Inflammatory macrophage treated with lipopolysaccharide for 4 hours (primary cell): ENCODE measurements around the gene SYDE1.
"Not testable (repeated sequence)": the region's sequence is repeated elsewhere in the genome, so short reads cannot be mapped to it uniquely, and the experiment has no call there.

Experiments
- DNase-seq: peaks from one replicate; pipeline ENCODE4 v3.0.0-alpha.2; 2020

Gene SYDE1

GRCh38 chr19:15107061-15108010 is at the start of gene SYDE1:
SYDE1 (plus strand) TSS chr19:15107401; CDS start chr19:15107434, 33 bp downstream.
- no peak for DNase-seq

GRCh38 chr19:15062036-15062435 is 45.2 kb upstream of the SYDE1 start:
- no peak for DNase-seq

- not testable (repeated sequence) for DNase-seq
These were observed 36.8 kb upstream of the SYDE1 start for GRCh38 chr19:15070386-15070785.

- DNase-seq, result no peak
These were observed 34.1 kb upstream of the SYDE1 start for GRCh38 chr19:15072930-15073647.

- no peak for DNase-seq
These were observed 32.8 kb upstream of the SYDE1 start for GRCh38 chr19:15074371-15074770.

DNA sequence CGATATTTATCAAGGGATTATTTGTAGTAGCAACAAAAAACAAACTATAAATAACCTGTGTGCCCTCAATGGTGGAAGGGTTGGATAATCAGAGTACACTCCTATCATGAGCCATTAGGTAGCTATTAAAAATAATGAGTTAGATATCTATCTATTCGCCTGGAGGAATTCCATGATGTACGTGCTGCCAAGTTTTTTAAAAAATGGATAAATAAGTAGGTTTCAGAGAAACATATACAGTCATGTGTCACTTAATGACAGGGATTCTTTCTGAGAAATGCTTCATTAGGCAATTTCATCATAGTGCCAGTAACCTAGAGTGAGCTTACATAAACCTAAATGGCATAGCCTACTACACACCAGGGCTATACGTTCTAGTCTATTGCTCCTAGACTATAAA is 31.4 kb upstream of the SYDE1 start:
- no peak for DNase-seq

DNA sequence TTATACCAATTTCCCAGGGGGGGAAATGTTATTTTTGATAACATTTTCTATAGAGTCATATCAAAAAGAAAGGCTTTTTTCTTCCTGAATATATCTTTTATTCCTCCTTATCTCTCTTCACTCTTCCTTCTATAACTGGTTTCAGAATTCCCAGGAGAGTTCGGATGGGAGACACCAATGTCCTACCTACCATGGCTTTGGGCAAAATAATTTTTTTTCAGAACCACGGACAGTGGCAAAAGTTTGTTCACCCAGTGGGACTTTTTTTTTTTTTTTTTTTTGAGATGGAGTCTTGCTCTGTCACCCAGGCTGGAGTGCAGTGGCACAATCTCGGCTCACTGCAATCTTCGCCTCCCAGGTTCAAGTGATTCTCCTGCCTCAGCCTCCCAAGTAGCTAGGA is 27.2 kb upstream of the SYDE1 start:
- not testable (repeated sequence) for DNase-seq

GRCh38 chr19:15081911-15082310 is 25.3 kb upstream of the SYDE1 start, which contains the start of gene OR1I1:
OR1I1 (plus strand) TSS chr19:15082211; CDS start chr19:15087066, 4,855 bp downstream.
- no peak for DNase-seq

DNA sequence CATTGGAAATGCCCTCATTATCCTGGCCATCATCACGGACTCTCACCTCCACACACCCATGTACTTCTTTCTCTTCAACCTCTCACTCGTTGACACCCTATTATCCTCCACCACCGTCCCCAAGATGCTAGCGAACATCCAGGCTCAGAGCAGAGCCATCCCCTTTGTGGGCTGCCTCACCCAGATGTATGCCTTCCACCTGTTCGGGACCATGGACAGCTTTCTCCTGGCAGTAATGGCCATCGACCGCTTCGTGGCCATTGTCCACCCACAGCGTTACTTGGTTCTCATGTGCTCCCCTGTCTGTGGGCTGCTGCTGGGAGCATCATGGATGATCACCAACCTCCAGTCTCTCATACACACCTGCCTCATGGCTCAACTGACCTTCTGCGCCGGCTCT is 20.0 kb upstream of the SYDE1 start:
- no peak for DNase-seq

DNA sequence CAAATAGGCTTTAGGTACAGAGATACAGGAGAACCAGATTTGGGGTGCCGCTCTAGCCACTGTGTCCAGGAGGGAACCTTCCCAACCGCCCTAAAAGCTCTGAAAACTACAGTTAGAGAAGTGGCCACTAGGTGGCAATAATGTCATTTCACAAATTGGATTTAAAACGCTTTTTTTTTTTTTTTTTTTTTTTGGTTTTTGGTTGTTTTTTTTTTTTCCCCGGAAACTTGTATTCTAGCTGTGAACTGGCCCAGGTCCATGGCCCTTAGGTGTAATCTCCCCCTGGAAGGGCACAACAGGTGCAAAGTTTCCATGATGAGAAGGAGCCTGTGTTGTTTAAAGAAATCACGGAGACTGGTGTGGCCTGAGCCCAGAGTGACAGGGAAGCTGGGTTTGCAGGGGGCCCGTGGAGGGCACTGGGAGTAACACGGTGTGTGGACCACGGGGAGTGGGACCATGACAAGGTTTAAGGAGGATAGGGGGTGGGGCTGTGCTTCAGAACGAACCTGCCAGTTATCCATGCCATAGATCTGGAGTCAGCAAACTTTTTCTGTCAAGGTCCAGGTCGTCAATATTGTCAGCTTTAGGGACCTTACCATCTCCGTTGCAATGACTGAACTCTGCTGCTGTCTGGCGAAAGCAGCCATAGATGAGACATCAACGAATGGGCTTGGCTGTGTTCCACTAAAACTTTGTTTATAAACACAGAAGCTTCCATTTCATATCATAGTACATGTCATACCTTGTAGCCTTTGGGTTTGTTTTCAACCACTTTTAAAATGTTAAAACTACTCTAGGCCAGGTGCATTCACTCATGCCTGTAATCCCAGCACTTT is 15.1 kb upstream of the SYDE1 start:
- peak; percentile 68 for DNase-seq

DNA sequence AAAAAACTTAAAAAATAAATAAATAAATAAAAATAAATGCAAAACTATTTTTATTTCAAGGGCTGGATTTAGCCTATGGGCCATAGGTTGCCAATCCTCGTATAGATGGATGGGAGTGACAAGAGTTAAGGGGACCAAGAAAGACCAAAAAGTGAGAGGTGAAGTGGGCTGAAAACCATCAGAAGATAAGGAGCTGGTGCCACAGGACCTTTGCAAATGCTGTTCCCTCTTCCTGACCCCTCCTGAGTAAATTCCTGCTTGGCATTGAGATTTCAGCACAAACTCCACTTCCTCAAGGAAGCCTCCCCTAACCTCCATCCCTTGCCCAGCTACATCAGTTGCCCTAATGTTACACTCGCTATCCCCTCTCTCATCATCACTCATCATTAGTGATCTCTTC is 14.2 kb upstream of the SYDE1 start:
- no peak for DNase-seq

GRCh38 chr19:15096223-15096622 is 11.0 kb upstream of the SYDE1 start:
- DNase-seq, result no peak

DNA sequence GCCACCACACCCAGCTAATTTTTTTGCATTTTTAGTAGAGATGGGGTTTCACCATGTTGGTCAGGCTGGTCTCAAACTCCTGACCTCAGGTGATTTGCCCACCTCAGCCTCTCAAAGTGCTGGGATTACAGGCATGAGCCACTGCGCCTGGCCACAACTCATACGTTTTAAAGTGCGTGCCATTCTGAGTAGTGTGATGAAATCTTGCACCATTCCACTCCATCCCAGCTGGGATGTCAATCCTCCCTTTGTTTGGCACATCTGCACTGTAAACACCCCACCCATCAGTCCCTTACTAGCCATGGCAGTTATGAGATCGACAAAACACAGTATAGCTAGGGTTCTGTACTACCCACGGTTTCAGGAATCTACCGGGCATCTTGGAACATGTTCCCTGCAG is 9.2 kb upstream of the SYDE1 start:
- not testable (repeated sequence) for DNase-seq

DNA sequence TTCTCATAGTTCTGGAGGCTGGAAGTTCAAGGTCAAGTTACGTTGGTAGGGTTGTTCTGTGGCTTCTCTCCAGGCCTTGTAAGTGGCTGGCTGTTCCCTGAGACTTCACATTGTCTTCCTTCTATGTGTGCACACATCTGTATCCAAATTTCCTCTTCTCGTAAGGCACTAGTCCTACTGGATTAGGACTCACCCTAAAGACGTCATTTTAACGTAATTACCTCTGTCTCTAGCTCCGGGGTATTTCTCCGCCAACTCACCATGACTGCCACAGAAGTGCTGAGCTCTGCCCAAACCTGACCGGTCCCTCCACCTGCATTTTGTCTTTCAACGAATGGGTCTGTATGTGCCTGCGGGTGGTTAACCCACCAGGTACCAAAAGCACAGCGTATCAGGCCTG is 8.7 kb upstream of the SYDE1 start:
- no peak for DNase-seq

DNA sequence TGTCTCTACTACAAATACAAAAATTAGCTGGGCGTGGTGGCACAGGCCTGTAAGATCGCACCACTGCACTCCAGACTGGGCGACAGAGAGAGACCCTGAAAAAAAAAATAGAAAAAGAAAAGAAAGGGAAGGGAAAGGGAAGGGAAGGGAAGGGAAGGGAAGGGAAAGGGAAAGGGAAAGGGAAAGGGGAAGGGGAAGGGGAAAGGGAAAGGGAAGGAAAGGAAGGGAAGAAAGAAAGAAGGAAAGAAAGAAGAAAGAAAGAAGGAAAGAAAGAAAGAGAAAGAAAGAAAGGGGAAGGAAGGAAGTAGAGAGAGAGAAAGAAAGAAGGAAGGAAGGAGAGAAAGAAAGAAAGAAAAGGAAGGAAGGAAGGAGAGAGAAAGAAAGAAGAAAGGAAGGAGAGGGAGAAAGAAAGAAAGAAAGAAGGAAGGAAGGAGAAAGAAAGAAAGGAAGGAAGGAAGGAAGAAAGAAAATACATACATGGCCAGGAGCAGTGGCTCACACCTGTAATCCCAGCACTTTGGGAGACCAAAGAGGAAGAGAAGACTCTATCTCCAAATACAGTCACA is 8.1 kb upstream of the SYDE1 start:
- DNase-seq, result no peak

DNA sequence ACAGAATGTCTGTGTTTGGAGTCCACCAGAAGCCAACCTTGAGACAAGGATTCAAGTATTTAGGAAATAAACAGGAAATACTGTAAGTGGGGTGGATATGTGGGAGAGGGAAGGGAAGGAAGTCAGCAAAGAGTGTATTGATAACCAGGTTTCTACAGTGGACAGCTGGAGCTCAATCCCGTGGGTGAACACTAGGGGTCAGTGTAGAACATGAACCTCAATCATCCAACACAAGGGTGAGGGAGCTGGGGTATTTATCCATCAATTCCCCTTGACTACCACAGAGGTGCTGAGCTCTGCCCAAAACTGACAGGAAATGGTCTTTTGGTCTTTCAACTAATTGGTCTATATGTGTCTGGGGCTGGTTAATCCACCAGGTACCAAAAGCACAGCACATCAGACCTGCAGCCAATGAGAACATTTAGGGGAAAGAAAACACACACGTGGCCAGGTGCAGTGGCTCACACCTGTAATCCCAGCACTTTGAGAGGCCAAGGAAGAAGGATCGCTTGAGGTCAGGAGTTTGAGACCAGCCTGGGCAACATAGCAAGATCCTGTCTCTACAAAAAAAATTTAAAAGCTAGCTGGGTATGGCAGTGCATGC is 5.6 kb upstream of the SYDE1 start:
- DNase-seq, result peak; percentile 49

- DNase-seq, result no peak
These were observed 3.2 kb upstream of the SYDE1 start for GRCh38 chr19:15104003-15104402.

DNA sequence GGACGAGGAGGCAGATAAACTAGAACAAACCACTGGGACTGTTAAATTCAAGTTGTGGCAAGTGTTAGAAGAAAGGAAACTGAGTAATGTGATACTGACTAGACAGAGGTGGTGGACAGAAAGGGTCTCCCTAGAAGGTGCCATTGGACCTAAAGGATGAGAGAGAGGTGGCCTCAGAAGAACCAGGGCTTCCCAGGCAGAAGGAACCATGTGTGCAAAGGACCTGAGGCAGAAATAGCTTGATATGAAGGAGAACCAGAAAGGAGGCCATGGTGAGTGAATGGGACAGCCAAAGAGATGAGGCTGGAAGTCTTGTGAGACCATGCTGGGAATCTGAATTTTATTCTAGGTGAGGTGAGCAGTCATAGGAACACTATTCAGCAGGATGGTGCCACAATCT is 2.8 kb upstream of the SYDE1 start:
- DNase-seq, result no peak

GRCh38 chr19:15105044-15105443 is 2.2 kb upstream of the SYDE1 start:
- no peak for DNase-seq

- DNase-seq, result peak; percentile 5
These were observed 1.1 kb downstream of the SYDE1 start for GRCh38 chr19:15108145-15108844.
